HEK293 (cell line): Measurements from ENCODE around the gene NUBP1.

Experiments
- GLI4 ChIP-seq: fragments of 450-650 bp; formaldehyde crosslinking; IDR thresholded peaks from 2 replicates; pipeline ENCODE4 v1.5.1; 2016; ENCODE audit warnings: missing biosample characterization, missing genetic modification characterization
- HOXD13 ChIP-seq: sonication (generic); formaldehyde crosslinking; IDR thresholded peaks from 2 replicates; pipeline ENCODE4 v1.8.0; 2022; ENCODE audit warnings: missing genetic modification reagents, borderline replicate concordance
- IKZF3 ChIP-seq: fragments of 450-650 bp; IDR thresholded peaks from 2 replicates; pipeline ENCODE4 v1.5.0; 2018; ENCODE audit warnings: missing biosample characterization, mild to moderate bottlenecking, missing genetic modification characterization, moderate library complexity
- MYNN ChIP-seq: fragments of 450-650 bp; formaldehyde crosslinking; IDR thresholded peaks from 2 replicates; pipeline ENCODE4 v1.5.1; 2016; ENCODE audit warnings: missing biosample characterization, missing genetic modification characterization, borderline replicate concordance
- OVOL3 ChIP-seq: fragments of 450-650 bp; formaldehyde crosslinking; IDR thresholded peaks from 2 replicates; pipeline ENCODE4 v1.5.1; 2016; ENCODE audit warnings: missing biosample characterization, missing genetic modification characterization
- PATZ1 ChIP-seq: fragments of 450-650 bp; formaldehyde crosslinking; IDR thresholded peaks from 2 replicates; pipeline ENCODE4 v1.5.1; 2016; ENCODE audit warnings: missing biosample characterization, missing genetic modification characterization
- PBX3 ChIP-seq: sonication (generic); formaldehyde crosslinking; IDR thresholded peaks from 2 replicates; pipeline ENCODE4 v1.8.1; 2022; ENCODE audit warnings: mild to moderate bottlenecking, moderate library complexity, missing genetic modification reagents
- SCRT1 ChIP-seq: fragments of 450-650 bp; formaldehyde crosslinking; IDR thresholded peaks from 2 replicates; pipeline ENCODE4 v1.5.1; 2016; ENCODE audit warnings: missing biosample characterization, missing genetic modification characterization, borderline replicate concordance
- WT1 ChIP-seq: fragments of 450-650 bp; formaldehyde crosslinking; IDR thresholded peaks from 2 replicates; pipeline ENCODE4 v1.5.1; 2016; ENCODE audit warnings: missing biosample characterization, missing genetic modification characterization
- ZFHX2 ChIP-seq: fragments of 450-650 bp; formaldehyde crosslinking; conservative IDR thresholded peaks from 2 replicates; pipeline ENCODE4 v1.5.1; 2016; ENCODE audit warnings: missing biosample characterization, missing genetic modification characterization
- ZNF133 ChIP-seq: fragments of 450-650 bp; formaldehyde crosslinking; IDR thresholded peaks from 2 replicates; pipeline ENCODE4 v1.5.1; 2016; ENCODE audit warnings: missing biosample characterization, missing genetic modification characterization
- ZNF140 ChIP-seq: fragments of 450-650 bp; formaldehyde crosslinking; IDR thresholded peaks from 2 replicates; pipeline ENCODE4 v1.5.1; 2016; ENCODE audit warnings: missing biosample characterization, missing genetic modification characterization
- ZNF19 ChIP-seq: fragments of 450-650 bp; formaldehyde crosslinking; IDR thresholded peaks from 2 replicates; pipeline ENCODE4; 2016; ENCODE audit warnings: missing biosample characterization, missing genetic modification characterization, low read depth
- ZNF221 ChIP-seq: fragments of 450-650 bp; formaldehyde crosslinking; IDR thresholded peaks from 2 replicates; pipeline ENCODE4 v1.5.1; 2017; ENCODE audit warnings: missing biosample characterization, missing genetic modification characterization, borderline replicate concordance
- ZNF324 ChIP-seq: fragments of 450-650 bp; formaldehyde crosslinking; IDR thresholded peaks from 2 replicates; pipeline ENCODE4 v1.5.1; 2016; ENCODE audit warnings: missing biosample characterization, missing genetic modification characterization
- ZNF350 ChIP-seq: fragments of 450-650 bp; formaldehyde crosslinking; IDR thresholded peaks from 2 replicates; pipeline ENCODE4 v1.5.0; 2017; ENCODE audit warnings: missing biosample characterization, mild to moderate bottlenecking, missing genetic modification characterization
- ZNF510 ChIP-seq: fragments of 450-650 bp; formaldehyde crosslinking; IDR thresholded peaks from 2 replicates; pipeline ENCODE4 v1.5.1; 2018; ENCODE audit warnings: mild to moderate bottlenecking, missing genetic modification characterization, missing biosample characterization; ENCODE audit not compliant: insufficient replicate concordance
- ZNF514 ChIP-seq: fragments of 450-650 bp; formaldehyde crosslinking; IDR thresholded peaks from 2 replicates; pipeline ENCODE4 v1.5.1; 2016; ENCODE audit warnings: missing biosample characterization, missing genetic modification characterization
- ZNF518A ChIP-seq: fragments of 450-650 bp; formaldehyde crosslinking; conservative IDR thresholded peaks from 2 replicates; pipeline ENCODE4 v1.5.1; 2016; ENCODE audit warnings: low read depth, missing biosample characterization, missing genetic modification characterization
- ZNF544 ChIP-seq: fragments of 450-650 bp; formaldehyde crosslinking; IDR thresholded peaks from 2 replicates; pipeline ENCODE4 v1.5.0; 2017; ENCODE audit warnings: missing biosample characterization, missing genetic modification characterization
- ZNF600 ChIP-seq: fragments of 450-650 bp; formaldehyde crosslinking; IDR thresholded peaks from 2 replicates; pipeline ENCODE4 v1.5.1; 2016; ENCODE audit warnings: missing biosample characterization, missing genetic modification characterization
- ZNF645 ChIP-seq: fragments of 450-650 bp; formaldehyde crosslinking; IDR thresholded peaks from 2 replicates; pipeline ENCODE4; 2016; ENCODE audit warnings: missing biosample characterization, missing genetic modification characterization
- ZNF658 ChIP-seq: fragments of 450-650 bp; formaldehyde crosslinking; IDR thresholded peaks from 2 replicates; pipeline ENCODE4; 2016; ENCODE audit warnings: missing biosample characterization, missing genetic modification characterization
- ZNF664 ChIP-seq: fragments of 450-650 bp; formaldehyde crosslinking; IDR thresholded peaks from 2 replicates; pipeline ENCODE4 v1.5.1; 2016; ENCODE audit warnings: missing biosample characterization, missing genetic modification characterization
- ZNF768 ChIP-seq: fragments of 450-650 bp; formaldehyde crosslinking; IDR thresholded peaks from 2 replicates; pipeline ENCODE4 v1.5.1; 2018; ENCODE audit warnings: missing biosample characterization, mild to moderate bottlenecking, missing genetic modification characterization
- ZNF776 ChIP-seq: fragments of 450-650 bp; formaldehyde crosslinking; IDR thresholded peaks from 2 replicates; pipeline ENCODE4 v1.5.0; 2017; ENCODE audit warnings: missing biosample characterization, missing genetic modification characterization, borderline replicate concordance
- ZSCAN18 ChIP-seq: fragments of 450-650 bp; formaldehyde crosslinking; IDR thresholded peaks from 2 replicates; pipeline ENCODE4 v1.5.1; 2016; ENCODE audit warnings: missing biosample characterization, missing genetic modification characterization
- ZSCAN23 ChIP-seq: fragments of 450-650 bp; formaldehyde crosslinking; IDR thresholded peaks from 2 replicates; pipeline ENCODE4 v1.5.1; 2016; ENCODE audit warnings: missing biosample characterization, missing genetic modification characterization

The NUBP1 gene

GRCh38 chr16:10743610-10744369 is at the start of gene NUBP1 (continued):
- no peak for TF ChIP-seq ZNF514
- TF ChIP-seq HOXD13 (CRISPR knock-in tag): no peak
- no peak for TF ChIP-seq ZNF664 (tag by site-specific recombination)
- TF ChIP-seq ZNF658 (tag by site-specific recombination): no peak
- no peak for TF ChIP-seq ZNF221 (tag by site-specific recombination)
- peak; percentile 84 for TF ChIP-seq ZNF324
- peak; percentile 88; the same call in 1 of the 2 replicates for TF ChIP-seq ZSCAN18 (tag by site-specific recombination)
- TF ChIP-seq WT1 (tag by site-specific recombination): no peak
- TF ChIP-seq ZNF350 (tag by site-specific recombination): no peak
- TF ChIP-seq ZFHX2: peak; percentile 94
- peak; percentile 83 for TF ChIP-seq ZNF600 (tag by site-specific recombination)
- no peak for TF ChIP-seq MYNN (tag by site-specific recombination)
- no peak for TF ChIP-seq ZNF776 (tag by site-specific recombination)
- no peak for TF ChIP-seq ZNF140 (tag by site-specific recombination)
- TF ChIP-seq PATZ1: peak; percentile 98
- TF ChIP-seq IKZF3: no peak
- TF ChIP-seq ZNF544: no peak
- TF ChIP-seq ZNF645 (tag by site-specific recombination): no peak
- TF ChIP-seq GLI4: peak; percentile 74; the same call in 1 of the 2 replicates
- no peak for TF ChIP-seq ZNF19 (tag by site-specific recombination)
- TF ChIP-seq ZSCAN23 (tag by site-specific recombination): no peak
- TF ChIP-seq ZNF518A (tag by site-specific recombination): peak; percentile 88
- TF ChIP-seq PBX3 (CRISPR knock-in tag): no peak
- TF ChIP-seq ZNF510: no peak
- no peak for TF ChIP-seq SCRT1 (tag by site-specific recombination)
- TF ChIP-seq ZNF133 (tag by site-specific recombination): no peak
- peak; percentile 40; the same call in 1 of the 2 replicates for TF ChIP-seq OVOL3 (tag by site-specific recombination)
- no peak for TF ChIP-seq ZNF768 (tag by site-specific recombination)
